LNCAP (cell line): ENCODE measurements around the gene NCS1.

Experiments used
- CTCF ChIP-seq: fragments of 450-650 bp; IDR thresholded peaks from 2 replicates; pipeline ENCODE4 v1.5.1; 2017; ENCODE audit warnings: mild to moderate bottlenecking

NCS1 gene

GRCh38 chr9:130159057-130159456 is 13.1 kb upstream of the NCS1 start:
- TF ChIP-seq CTCF, result no peak

GRCh38 chr9:130159915-130160670 is 12.1 kb upstream of the NCS1 start:
- no peak for TF ChIP-seq CTCF

- no peak for TF ChIP-seq CTCF
Observed at GRCh38 chr9:130160862-130161470, 11.2 kb upstream of the NCS1 start.

GRCh38 chr9:130165579-130165978 is 6.6 kb upstream of the NCS1 start:
- TF ChIP-seq CTCF, result no peak

GRCh38 chr9:130166399-130166798 is 5.8 kb upstream of the NCS1 start:
- no peak for TF ChIP-seq CTCF

GRCh38 chr9:130167927-130168326 is 4.3 kb upstream of the NCS1 start:
- TF ChIP-seq CTCF, result no peak

- TF ChIP-seq CTCF, result no peak
Observed at GRCh38 chr9:130171226-130172148, 717 bp upstream of the NCS1 start.
